22Rv1 (cell line): ENCODE measurements around the gene TGFBR2.

Experiments used
- H3K27ac ChIP-seq: fragments of 450-650 bp; 2 replicates; pipeline ENCODE4 v1.5.1; 2017
- ZFX ChIP-seq: fragments of 450-650 bp; IDR thresholded peaks from 2 replicates; pipeline ENCODE4 v1.6.1; 2017; ENCODE audit warnings: antibody characterized with exemption, borderline replicate concordance
- TF ChIP-seq, protein P1 (sequence below): fragments of 450-650 bp; IDR thresholded peaks from 2 replicates; pipeline ENCODE4 v1.5.1; 2017; ENCODE audit warnings: mild to moderate bottlenecking

The TGFBR2 gene

GRCh38 chr3:30719536-30719935 is 113.1 kb downstream of the TGFBR2 start:
- TF ChIP-seq, protein P1, sequence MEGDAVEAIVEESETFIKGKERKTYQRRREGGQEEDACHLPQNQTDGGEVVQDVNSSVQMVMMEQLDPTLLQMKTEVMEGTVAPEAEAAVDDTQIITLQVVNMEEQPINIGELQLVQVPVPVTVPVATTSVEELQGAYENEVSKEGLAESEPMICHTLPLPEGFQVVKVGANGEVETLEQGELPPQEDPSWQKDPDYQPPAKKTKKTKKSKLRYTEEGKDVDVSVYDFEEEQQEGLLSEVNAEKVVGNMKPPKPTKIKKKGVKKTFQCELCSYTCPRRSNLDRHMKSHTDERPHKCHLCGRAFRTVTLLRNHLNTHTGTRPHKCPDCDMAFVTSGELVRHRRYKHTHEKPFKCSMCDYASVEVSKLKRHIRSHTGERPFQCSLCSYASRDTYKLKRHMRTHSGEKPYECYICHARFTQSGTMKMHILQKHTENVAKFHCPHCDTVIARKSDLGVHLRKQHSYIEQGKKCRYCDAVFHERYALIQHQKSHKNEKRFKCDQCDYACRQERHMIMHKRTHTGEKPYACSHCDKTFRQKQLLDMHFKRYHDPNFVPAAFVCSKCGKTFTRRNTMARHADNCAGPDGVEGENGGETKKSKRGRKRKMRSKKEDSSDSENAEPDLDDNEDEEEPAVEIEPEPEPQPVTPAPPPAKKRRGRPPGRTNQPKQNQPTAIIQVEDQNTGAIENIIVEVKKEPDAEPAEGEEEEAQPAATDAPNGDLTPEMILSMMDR = no peak
- TF ChIP-seq ZFX = no peak
- H3K27ac ChIP-seq = no peak overlapping the region

DNA sequence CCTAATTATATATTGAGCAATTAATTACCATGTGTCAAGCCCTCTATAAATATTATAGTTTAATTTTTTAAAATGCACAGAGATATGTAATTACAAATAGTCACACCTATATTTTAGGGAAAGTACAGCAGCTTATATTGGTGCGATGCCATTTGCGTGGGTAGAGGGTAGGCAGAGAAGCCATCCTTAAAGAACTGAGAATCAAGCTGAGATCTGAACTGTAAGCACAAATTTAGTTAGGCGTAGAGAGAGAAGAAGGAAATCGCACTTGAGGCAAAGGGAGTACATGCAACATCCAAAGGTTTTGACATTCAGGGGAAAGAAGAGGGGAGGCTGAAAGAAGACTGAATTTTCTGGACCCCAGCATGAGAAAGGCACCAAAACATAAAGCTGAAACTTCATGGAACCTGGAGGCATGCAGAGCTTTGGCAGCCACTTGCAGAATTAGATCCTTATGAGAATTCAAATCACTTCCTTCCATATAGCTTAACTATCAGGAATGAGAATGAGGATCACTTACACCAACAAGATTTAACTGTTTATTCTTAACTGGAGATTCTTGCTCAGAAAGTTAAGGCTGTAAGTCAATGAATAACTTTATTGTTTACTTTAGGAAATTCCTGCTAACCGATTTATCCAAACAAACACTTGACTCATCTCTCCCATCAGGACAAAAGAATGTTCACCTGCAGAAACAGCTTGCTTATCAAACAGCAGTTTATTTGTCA is 114.3 kb downstream of the TGFBR2 start:
- peak overlapping the region; percentile 92 for H3K27ac ChIP-seq
- TF ChIP-seq ZFX = no peak
- TF ChIP-seq, protein P1 = no peak

GRCh38 chr3:30721314-30721634 is 114.9 kb downstream of the TGFBR2 start:
- TF ChIP-seq ZFX = no peak
- TF ChIP-seq, protein P1 = no peak
- H3K27ac ChIP-seq = peak overlapping the region; percentile 92

- TF ChIP-seq, protein P1 = no peak
- no peak for TF ChIP-seq ZFX
- H3K27ac ChIP-seq = no peak overlapping the region
Observed at GRCh38 chr3:30723211-30723610, 116.8 kb downstream of the TGFBR2 start.

- TF ChIP-seq, protein P1 = no peak
- no peak for TF ChIP-seq ZFX
- no peak overlapping the region for H3K27ac ChIP-seq
Observed at GRCh38 chr3:30724863-30725262, 118.5 kb downstream of the TGFBR2 start.

DNA sequence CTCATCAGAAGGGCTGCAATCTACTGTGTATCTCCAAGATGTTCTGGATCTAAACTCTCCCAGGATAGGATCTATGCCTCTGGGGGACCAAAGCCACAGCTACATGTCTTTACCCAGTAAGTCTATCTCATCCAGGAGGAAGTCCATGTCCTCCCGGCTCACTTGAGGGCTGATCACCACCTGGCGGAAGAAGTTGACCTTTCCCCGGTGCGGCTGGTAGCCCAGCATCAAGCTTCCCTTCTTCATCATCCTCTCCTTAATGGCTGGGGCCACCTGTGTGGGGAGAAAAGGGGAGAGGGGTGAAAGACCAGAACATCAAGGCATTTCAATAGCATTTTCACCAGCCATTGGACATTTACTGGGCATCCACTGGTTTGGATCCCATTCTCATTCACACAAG is 121.7 kb downstream of the TGFBR2 start:
- TF ChIP-seq ZFX = no peak
- TF ChIP-seq, protein P1 = no peak
- H3K27ac ChIP-seq = no peak overlapping the region

DNA sequence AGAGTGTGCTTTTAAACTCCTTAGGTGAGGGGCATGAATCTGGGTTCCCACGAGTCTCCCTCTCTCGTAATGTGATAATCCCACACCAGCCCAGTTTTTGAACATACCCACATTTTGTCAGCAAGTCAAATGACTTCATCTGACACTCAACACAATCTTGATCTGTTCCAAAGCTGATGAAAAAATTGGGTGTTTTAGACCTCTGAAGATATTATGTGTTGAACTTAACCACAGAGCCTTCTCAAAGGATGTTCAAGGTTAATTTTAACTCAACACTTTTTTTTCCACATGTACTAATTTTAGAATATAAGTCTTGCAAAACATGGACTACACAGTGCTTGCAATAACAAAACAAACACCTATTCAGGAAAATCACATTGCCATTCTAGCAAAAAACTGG is 123.1 kb downstream of the TGFBR2 start:
- no peak for TF ChIP-seq ZFX
- TF ChIP-seq, protein P1 = no peak
- no peak overlapping the region for H3K27ac ChIP-seq
